ENCODE measurements around the gene CDK17. TPM values are rescaled to one million over a fixed set of nuclear protein-coding genes. Genes with fewer than 3 reads are reported as not detected.

CDK17 gene
- total and polyA plus RNA-seq, 2 of the 8 experiments (the other 6 are each of a cell fraction or from before 2014, with no cell fraction given) = 5.8 to 20.0 TPM

- TF ChIP-seq CHD7 (IDR thresholded peaks at IDR 0.05; ENCODE audit: insufficient replicate concordance, low read length) (no peak), CBX5 (IDR thresholded peaks at IDR 0.05; ENCODE audit: low read depth, low read length) (no peak), RNF2 (IDR thresholded peaks at IDR 0.05; ENCODE audit: borderline replicate concordance, low read depth, low read length, missing control alignments, poor library complexity, severe bottlenecking) (no peak), EGR1 (IDR thresholded peaks at IDR 0.05; ENCODE audit: borderline replicate concordance, low read depth, low read length) (no peak)
Measured at GRCh38 chr12:96408993-96409392, 8.8 kb upstream of the CDK17 start (continued).
